Measurements from ENCODE around the gene IMP4.

The IMP4 gene

GRCh38 chr2:130336877-130337734 lies 5.6 kb upstream of the IMP4 start:
- peak; percentile 89 for DNase-seq

- no peak for DNase-seq
Observed at GRCh38 chr2:130337735-130338325, 4.9 kb upstream of the IMP4 start.

GRCh38 chr2:130338793-130339345 lies 3.8 kb upstream of the IMP4 start:
- no peak for DNase-seq

GRCh38 chr2:130339885-130340745 lies 2.6 kb upstream of the IMP4 start:
- no peak for DNase-seq

- peak; percentile 47 for DNase-seq
Observed at GRCh38 chr2:130341562-130342019, 1.1 kb upstream of the IMP4 start.

- DNase-seq, result peak; percentile 91
Observed at GRCh38 chr2:130342020-130342532, 621 bp upstream of the IMP4 start.

- no peak for DNase-seq
Observed at GRCh38 chr2:130344578-130344977, 1.9 kb downstream of the IMP4 start.

- DNase-seq, result no peak
Observed at GRCh38 chr2:130345091-130345490, 2.4 kb downstream of the IMP4 start.

- no peak for DNase-seq
Observed at GRCh38 chr2:130345611-130346010, 2.9 kb downstream of the IMP4 start.

GRCh38 chr2:130346041-130346740 lies 3.5 kb downstream of the IMP4 start:
- no peak for DNase-seq

GRCh38 chr2:130346741-130347066 lies 4.0 kb downstream of the IMP4 start:
- no peak for DNase-seq

GRCh38 chr2:130347220-130347925 lies 4.7 kb downstream of the IMP4 start:
- no peak for DNase-seq

- no peak for DNase-seq
Observed at GRCh38 chr2:130349174-130349573, 6.5 kb downstream of the IMP4 start.

- DNase-seq, result no peak
Observed at GRCh38 chr2:130351711-130352110, 9.0 kb downstream of the IMP4 start.

GRCh38 chr2:130352237-130352636 lies 9.5 kb downstream of the IMP4 start:
- DNase-seq, result no peak

- DNase-seq, result no peak
Observed at GRCh38 chr2:130353291-130354138, 10.8 kb downstream of the IMP4 start.

- DNase-seq, result no peak
Observed at GRCh38 chr2:130354139-130354428, 11.4 kb downstream of the IMP4 start.

- no peak for DNase-seq
Observed at GRCh38 chr2:130355172-130355577, 12.5 kb downstream of the IMP4 start.

GRCh38 chr2:130355578-130356431 lies 13.1 kb downstream of the IMP4 start, which contains the start of gene PTPN18:
Gene PTPN18, plus strand, starts transcription at chr2:130356056. Its CDS starts 52 bp downstream, at chr2:130356108.
- DNase-seq, result peak; percentile 58

GRCh38 chr2:130357864-130358263 lies 15.2 kb downstream of the IMP4 start:
- no peak for DNase-seq

All from NCI-H1105 treated with DMSO at 0.1 percent for 48 hours (cell line).